Measurements from ENCODE around the gene C9orf153.

DNA sequence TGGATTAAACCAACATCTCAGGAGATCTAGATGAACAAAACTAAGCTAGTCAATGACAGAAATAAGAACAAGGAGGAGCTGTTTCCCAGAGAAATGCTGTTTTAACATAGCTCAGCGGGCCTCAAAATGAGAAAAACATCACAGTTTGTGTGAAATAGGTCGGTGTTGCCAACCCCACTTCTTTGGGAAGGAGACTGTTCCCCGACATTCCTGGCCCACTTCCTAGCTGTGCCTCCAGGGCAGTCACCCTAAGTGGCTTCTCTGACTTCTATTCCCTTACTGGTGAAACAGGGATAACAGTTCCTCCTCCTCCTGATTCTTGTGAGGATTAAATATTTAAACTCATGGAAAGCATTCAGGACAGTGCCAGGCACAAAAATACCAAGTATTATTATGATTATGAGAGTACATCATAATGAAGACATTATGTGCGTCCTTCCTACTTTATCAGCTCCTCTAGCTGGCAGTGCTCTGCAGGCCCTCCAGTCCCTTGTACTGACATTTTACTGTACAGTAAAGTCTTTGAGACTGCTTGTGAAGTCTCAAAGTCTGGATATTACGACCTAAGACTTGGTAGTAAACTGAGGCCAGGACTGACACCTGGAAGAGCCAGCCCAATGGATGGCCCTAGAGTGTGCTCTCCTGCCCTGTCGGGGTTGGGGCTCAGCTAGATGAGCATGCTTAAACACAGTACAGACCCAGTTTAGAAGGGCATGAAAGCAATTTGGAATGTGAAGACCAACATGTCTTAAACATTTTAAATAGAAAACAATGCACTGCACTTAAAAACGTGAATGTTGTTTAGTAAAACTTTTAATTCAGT is 15.6 kb upstream of the C9orf153 start:
- TF ChIP-seq, protein P1, sequence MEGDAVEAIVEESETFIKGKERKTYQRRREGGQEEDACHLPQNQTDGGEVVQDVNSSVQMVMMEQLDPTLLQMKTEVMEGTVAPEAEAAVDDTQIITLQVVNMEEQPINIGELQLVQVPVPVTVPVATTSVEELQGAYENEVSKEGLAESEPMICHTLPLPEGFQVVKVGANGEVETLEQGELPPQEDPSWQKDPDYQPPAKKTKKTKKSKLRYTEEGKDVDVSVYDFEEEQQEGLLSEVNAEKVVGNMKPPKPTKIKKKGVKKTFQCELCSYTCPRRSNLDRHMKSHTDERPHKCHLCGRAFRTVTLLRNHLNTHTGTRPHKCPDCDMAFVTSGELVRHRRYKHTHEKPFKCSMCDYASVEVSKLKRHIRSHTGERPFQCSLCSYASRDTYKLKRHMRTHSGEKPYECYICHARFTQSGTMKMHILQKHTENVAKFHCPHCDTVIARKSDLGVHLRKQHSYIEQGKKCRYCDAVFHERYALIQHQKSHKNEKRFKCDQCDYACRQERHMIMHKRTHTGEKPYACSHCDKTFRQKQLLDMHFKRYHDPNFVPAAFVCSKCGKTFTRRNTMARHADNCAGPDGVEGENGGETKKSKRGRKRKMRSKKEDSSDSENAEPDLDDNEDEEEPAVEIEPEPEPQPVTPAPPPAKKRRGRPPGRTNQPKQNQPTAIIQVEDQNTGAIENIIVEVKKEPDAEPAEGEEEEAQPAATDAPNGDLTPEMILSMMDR (IDR thresholded peaks at IDR 0.05 in 4 of 5, conservative IDR thresholded peaks at IDR 0.05 in 1 of 5) = no peak
- no peak for TF ChIP-seq POLR2A (IDR thresholded peaks at IDR 0.05)

Data from gastrocnemius medialis (tissue), 4 donors.